HFFc6 (cell line): Measurements from ENCODE around the gene ARPC1B. TPM values are rescaled to one million over a fixed set of nuclear protein-coding genes. Genes with fewer than 3 reads are reported as not detected.

Experiments
- DNase-seq: peaks from one replicate; pipeline ENCODE4 v3.0.0-alpha.2; 2018
- H3K27ac Mint-ChIP-seq: 2 replicates; pipeline ENCODE4 v1.8.0; 2020; ENCODE audit warnings: mild to moderate bottlenecking, mixed read lengths
- H3K27me3 Mint-ChIP-seq: 2 replicates; pipeline ENCODE4 v1.8.0; 2021; ENCODE audit warnings: mild to moderate bottlenecking, moderate library complexity, mixed read lengths; ENCODE audit not compliant: insufficient read depth
- H3K36me3 Mint-ChIP-seq: 2 replicates; pipeline ENCODE4 v1.8.0; 2021; ENCODE audit warnings: low read depth, mixed read lengths
- H3K4me1 Mint-ChIP-seq: 2 replicates; pipeline ENCODE4 v1.8.0; 2020; ENCODE audit warnings: low read depth, mixed read lengths
- H3K4me3 Mint-ChIP-seq: 2 replicates; pipeline ENCODE4 v1.8.0; 2020; ENCODE audit warnings: mild to moderate bottlenecking, moderate library complexity, mixed read lengths
- H3K9me3 Mint-ChIP-seq: 2 replicates; pipeline ENCODE4 v1.8.0; 2020; ENCODE audit warnings: mild to moderate bottlenecking, mixed read lengths
- total RNA-seq, 6 experiments: library from RNA; stranded (reverse); fragmentation: NEBNext Ultra II Directional; extraction: Animal tissue kit (Norgen Biotek cat#: 25700); gene quantifications; 2 replicates in 1 of 6; 3 replicates in 5 of 6; pipeline ENCODE4 v1.2.3, GENCODE V29; 2021
- TF ChIP-seq, protein P1 (sequence below): fragments of 200-600 bp; sonication (generic); IDR thresholded peaks from 2 replicates; pipeline ENCODE4 v1.5.0; 2021; ENCODE audit warnings: antibody characterized with exemption, mild to moderate bottlenecking

Gene ARPC1B
- total RNA-seq, 6 experiments from 2014 or later = 233 to 281 (median 249) TPM

GRCh38 chr7:99390941-99391602, 16.5 kb downstream of the ARPC1B start:
- no peaks in the 10 kb centered on the region for H3K9me3 Mint-ChIP-seq
- no peak overlapping the region for H3K4me3 Mint-ChIP-seq
- H3K36me3 Mint-ChIP-seq = peaks cover 21% of the 10 kb centered on the region
- no peaks in the 10 kb centered on the region for H3K4me1 Mint-ChIP-seq
- TF ChIP-seq, protein P1, sequence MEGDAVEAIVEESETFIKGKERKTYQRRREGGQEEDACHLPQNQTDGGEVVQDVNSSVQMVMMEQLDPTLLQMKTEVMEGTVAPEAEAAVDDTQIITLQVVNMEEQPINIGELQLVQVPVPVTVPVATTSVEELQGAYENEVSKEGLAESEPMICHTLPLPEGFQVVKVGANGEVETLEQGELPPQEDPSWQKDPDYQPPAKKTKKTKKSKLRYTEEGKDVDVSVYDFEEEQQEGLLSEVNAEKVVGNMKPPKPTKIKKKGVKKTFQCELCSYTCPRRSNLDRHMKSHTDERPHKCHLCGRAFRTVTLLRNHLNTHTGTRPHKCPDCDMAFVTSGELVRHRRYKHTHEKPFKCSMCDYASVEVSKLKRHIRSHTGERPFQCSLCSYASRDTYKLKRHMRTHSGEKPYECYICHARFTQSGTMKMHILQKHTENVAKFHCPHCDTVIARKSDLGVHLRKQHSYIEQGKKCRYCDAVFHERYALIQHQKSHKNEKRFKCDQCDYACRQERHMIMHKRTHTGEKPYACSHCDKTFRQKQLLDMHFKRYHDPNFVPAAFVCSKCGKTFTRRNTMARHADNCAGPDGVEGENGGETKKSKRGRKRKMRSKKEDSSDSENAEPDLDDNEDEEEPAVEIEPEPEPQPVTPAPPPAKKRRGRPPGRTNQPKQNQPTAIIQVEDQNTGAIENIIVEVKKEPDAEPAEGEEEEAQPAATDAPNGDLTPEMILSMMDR = no peak
- H3K27ac Mint-ChIP-seq = no peak overlapping the region
- DNase-seq = no peak
- peaks cover 9% of the 10 kb centered on the region for H3K27me3 Mint-ChIP-seq

- Mint-ChIP-seq H3K9me3 (no peaks in the 10 kb centered on the region), H3K27me3 (peaks cover 9% of the 10 kb centered on the region), H3K36me3 (peaks cover 21% of the 10 kb centered on the region), H3K4me1 (no peaks in the 10 kb centered on the region), H3K4me3 (no peak overlapping the region), H3K27ac (no peak overlapping the region)
- DNase-seq = no peak
- TF ChIP-seq, protein P1 = no peak
Observed at GRCh38 chr7:99392046-99392445, 17.5 kb downstream of the ARPC1B start.

DNA sequence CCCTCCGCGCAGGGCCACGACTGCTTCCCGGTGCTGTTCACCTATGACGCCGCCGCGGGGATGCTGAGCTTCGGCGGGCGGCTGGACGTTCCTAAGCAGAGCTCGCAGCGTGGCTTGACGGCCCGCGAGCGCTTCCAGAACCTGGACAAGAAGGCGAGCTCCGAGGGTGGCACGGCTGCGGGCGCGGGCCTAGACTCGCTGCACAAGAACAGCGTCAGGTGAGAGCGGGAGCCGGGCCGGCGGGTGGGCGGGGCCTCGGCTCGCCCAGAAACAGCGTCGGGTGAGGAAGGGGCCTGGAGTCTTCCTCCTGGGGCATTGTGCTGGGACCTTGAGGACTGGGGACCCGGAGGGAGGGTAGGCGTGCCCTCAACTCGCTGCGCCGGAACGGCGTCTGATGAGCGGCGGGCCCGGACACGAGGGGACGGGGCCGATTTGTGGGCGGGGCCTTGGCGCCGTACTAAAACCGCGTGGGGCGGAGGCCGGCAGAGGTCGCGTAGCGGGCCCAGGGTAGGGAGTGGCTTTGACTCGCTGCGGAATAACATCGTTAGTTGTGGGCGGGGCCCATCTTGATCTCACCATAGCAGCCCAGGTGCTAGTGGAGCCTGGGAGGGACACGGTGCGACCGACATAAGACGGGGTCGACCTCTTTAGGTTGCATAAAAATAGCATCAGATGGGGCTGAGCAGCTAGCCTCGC, 18.3 kb downstream of the ARPC1B start:
- peaks cover 6% of the 10 kb centered on the region for H3K27me3 Mint-ChIP-seq
- no peaks in the 10 kb centered on the region for H3K9me3 Mint-ChIP-seq
- DNase-seq = no peak
- TF ChIP-seq, protein P1 = no peak
- peak overlapping the region; percentile 21; the same call in 1 of the 2 replicates for H3K27ac Mint-ChIP-seq
- peaks cover 24% of the 10 kb centered on the region for H3K36me3 Mint-ChIP-seq
- H3K4me1 Mint-ChIP-seq = peaks cover 3% of the 10 kb centered on the region; the same call in 1 of the 2 replicates
- H3K4me3 Mint-ChIP-seq = no peak overlapping the region

DNA sequence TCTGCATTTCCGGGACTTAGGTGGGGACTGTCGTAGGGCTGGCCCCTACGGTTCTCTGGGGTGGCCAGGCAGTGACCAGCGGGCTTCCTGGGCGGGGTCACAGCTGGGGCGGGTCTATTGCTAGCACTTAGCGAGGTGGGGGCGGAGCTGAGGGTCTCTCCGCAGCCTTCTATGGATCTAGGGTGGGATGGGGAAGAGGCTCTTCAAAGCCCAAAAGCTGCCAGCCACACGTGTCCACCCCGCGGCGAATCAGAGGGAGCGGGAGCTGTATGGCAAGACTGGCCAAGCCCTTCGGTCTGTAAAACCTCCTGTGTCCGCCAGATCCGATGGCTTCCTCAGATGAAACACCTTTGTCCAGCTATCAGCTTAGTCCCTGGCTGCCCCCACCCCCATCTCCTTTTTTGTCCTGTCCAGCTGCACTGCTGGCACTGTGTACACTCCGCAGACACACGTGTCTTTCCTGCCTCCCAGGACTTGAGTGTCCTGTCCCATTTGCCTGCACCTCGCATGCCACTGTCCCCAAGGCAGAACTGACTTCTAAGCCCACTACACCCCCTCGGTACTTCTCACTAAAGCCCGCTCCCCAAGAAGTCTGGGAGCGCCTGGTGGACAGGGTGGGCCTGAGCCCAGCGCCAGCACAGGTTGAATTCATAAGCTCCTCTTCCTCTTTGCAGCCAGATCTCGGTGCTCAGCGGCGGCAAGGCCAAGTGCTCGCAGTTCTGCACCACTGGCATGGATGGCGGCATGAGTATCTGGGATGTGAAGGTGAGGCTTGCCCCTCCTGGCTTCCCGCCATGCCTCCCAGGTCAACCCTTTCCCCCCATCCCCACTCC, 19.0 kb downstream of the ARPC1B start:
- Mint-ChIP-seq H3K4me1 (peaks cover 7% of the 10 kb centered on the region), H3K27me3 (peaks cover 10% of the 10 kb centered on the region), H3K36me3 (peaks cover 24% of the 10 kb centered on the region), H3K27ac (peak overlapping the region; percentile 21; the same call in 1 of the 2 replicates), H3K9me3 (no peaks in the 10 kb centered on the region), H3K4me3 (no peak overlapping the region)
- DNase-seq = no peak
- TF ChIP-seq, protein P1 = no peak

DNA sequence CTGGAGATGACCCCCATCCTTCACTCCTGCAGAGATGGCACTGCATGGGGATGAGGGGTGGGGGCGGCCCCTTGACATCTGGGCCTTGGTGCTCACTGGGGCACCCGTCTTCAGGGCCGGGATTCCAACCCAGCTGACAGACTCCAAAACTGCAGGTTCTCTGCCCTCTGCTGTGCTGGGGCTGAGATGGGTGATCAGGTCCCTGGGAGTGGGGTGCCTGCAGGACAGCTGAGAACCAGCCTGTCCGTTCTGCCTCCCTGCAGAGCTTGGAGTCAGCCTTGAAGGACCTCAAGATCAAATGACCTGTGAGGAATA, 19.6 kb downstream of the ARPC1B start:
- Mint-ChIP-seq H3K27me3 (peaks cover 16% of the 10 kb centered on the region), H3K27ac (no peak overlapping the region; the same call in 1 of the 2 replicates), H3K36me3 (peaks cover 28% of the 10 kb centered on the region), H3K4me3 (no peak overlapping the region), H3K4me1 (peaks cover 11% of the 10 kb centered on the region), H3K9me3 (no peaks in the 10 kb centered on the region)
- no peak for DNase-seq
- TF ChIP-seq, protein P1 = no peak
